ENCODE data around the gene SLC41A1. TPM values are rescaled to one million over a fixed set of nuclear protein-coding genes. Genes with fewer than 3 reads are reported as not detected.

SLC41A1 gene
- total RNA-seq, 4 donors from 2014 or later: 10.3 to 23.2 (median 15.6) TPM

DNA sequence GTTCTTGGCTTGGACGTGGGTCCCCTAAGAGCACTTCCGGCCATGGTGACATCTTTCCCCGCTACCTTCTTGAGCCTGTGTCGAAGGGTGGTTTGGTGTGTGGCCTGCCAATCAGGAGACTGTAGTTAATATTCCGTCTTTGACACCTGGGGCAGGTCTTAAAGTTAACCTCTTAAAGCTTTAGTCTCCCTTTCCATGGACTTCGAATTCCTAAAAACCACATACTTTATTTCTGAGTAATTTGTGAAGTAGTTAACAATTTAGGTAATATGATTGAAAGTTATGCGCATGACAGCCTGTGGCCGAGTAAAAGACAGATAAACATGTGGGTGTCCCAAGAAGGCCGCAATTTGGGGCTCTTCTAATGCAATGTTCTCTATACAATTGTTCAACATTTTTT lies 27.6 kb downstream of the SLC41A1 start:
- TF ChIP-seq, protein P1, sequence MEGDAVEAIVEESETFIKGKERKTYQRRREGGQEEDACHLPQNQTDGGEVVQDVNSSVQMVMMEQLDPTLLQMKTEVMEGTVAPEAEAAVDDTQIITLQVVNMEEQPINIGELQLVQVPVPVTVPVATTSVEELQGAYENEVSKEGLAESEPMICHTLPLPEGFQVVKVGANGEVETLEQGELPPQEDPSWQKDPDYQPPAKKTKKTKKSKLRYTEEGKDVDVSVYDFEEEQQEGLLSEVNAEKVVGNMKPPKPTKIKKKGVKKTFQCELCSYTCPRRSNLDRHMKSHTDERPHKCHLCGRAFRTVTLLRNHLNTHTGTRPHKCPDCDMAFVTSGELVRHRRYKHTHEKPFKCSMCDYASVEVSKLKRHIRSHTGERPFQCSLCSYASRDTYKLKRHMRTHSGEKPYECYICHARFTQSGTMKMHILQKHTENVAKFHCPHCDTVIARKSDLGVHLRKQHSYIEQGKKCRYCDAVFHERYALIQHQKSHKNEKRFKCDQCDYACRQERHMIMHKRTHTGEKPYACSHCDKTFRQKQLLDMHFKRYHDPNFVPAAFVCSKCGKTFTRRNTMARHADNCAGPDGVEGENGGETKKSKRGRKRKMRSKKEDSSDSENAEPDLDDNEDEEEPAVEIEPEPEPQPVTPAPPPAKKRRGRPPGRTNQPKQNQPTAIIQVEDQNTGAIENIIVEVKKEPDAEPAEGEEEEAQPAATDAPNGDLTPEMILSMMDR (IDR thresholded peaks at IDR 0.05; ENCODE audit: low read depth): no peak

DNA sequence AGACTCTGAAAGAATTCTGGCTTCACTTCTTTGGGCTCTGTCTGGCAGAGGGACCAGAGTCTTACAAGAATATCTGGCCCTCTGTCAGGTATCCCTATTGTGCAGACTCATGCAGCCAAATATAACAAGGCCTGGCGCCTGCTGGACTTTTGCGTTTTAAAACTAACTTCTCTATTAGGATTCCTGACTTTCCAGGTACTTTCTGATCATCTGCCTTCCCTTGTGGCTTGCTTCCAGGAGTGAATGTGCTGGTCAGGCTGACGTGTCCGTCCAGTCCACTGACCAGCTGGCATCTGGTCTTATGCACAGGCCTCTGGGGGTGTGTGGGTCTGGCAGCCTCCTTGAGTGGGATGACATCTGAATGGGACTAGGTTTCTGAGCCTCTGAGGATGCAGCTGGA lies 29.1 kb downstream of the SLC41A1 start:
- TF ChIP-seq, protein P1 (IDR thresholded peaks at IDR 0.05; ENCODE audit: low read depth): no peak

DNA sequence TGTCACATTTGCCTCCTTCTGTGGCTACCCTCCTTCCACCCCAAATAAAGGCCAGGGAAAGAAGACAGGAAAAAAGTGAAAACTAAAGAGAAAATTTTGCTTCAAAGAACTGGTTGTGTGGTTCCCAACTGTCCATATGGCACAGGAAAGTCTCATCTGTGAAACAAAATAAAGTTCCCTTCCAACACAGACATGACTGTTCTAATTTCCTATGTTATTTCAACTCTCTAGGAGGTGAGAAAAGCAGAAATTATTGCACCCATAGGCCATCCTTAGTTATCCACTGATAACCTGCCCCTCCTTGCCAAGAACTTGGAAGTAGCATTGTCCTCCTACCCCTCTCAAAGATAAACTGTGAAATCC lies 29.6 kb downstream of the SLC41A1 start:
- TF ChIP-seq, protein P1 (IDR thresholded peaks at IDR 0.05; ENCODE audit: low read depth): no peak

DNA sequence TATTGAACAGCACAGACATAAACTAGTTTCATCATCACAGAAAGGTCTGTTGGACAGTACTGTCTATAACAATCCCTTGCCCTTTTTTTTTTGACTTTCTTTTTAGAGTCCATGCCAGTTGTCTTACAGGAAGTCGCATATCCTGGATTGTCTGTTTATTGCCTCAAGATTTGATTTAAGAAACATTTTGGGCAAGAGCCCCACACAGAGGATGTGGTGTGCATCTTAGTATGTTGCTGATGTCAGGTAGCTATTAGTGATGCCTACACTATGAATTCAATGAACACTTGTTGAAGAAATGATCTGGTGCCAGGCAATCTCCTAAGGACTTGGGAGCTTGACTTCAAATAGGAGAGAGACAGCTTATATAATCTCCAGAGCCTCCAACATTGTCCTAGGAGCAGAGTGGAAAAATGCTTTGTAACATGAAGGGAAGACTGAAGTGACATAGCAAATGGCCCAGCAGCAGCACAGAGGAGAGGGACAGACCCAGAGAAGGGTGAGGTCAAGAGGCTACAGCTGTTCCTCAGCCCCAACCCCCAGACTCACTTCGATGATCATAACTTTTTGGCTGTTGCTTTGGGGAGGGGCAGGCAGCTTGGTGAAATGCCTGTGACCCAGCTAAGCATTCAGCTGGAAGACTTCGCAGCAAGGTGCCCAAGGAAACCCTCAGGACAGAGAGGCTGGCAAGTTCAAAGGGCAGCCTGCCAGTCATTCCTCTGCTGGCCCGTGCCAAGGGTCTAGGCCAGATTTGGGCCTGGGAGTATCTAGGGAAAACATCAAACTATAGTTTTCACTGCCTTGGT lies 30.2 kb downstream of the SLC41A1 start:
- TF ChIP-seq, protein P1 (IDR thresholded peaks at IDR 0.05; ENCODE audit: low read depth): no peak

DNA sequence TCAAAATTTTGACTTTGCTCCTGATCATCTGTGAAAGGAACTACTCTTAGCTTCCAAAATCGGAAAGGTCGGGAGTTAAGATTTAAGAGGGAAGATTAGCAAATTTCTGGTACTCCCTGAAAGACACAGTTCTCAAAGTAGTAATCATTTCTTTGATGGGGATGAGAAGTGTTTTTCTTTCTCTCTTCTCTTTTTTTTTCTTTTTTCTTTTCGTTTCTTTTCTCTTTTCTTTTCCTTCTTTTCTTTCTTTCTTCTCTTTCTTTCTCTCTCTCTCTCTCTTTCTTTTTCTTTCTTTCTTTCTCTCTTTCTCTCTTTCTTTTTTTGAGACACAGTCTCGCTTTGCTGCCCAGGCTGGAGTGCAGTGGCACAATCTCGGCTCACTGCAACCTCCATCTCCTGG lies 32.7 kb downstream of the SLC41A1 start:
- TF ChIP-seq, protein P1 (IDR thresholded peaks at IDR 0.05; ENCODE audit: low read depth): no peak

DNA sequence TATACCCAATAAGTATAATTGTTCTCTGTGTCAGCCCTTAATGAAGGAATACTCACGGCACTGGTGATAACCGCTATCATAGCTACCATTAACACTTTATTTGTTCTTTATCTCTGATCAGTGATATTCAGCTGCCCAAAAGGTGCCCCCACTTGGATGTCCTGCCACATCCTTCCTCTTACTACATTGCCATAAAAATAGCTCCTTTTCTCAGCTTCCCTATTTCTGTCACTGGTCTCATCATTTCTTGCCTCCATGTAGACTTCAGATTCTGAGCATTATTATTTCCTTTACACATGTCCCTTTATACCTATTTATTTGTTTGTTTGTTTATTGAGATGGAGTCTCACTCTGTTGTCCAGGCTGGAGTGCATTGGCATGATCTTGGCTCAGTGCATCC lies 35.0 kb downstream of the SLC41A1 start:
- TF ChIP-seq, protein P1 (IDR thresholded peaks at IDR 0.05; ENCODE audit: low read depth): no peak

DNA sequence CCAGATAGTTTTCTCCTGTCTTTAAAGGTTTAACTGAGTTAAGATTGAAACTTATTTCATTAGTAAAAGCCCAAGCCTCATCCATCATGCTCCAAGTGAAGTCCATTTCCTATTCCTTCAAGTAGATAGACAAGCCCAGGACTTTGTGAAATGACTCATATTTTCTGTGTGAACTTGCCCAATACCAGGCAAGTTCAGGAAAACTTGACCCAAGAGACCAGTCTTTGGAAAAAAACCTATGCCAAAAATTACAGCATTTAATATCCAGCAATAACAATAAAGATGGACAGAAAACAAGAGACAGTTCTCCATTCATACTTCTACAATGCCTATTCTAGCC lies 37.3 kb downstream of the SLC41A1 start:
- TF ChIP-seq, protein P1 (IDR thresholded peaks at IDR 0.05; ENCODE audit: low read depth): no peak
